ENCODE data around the gene SLC38A6. TPM values are rescaled to one million over a fixed set of nuclear protein-coding genes. Genes with fewer than 3 reads are reported as not detected.

Gene SLC38A6
- total RNA-seq, 1 experiment from 2014 or later, result 28.0 TPM

- no peak overlapping the region for H3K27ac ChIP-seq (ENCODE audit: low read depth, low read length, poor library complexity, severe bottlenecking)
- no peak for DNase-seq (ENCODE audit: low spot score)
- CTCF ChIA-PET, result no interaction called here
- BruUV-seq (replicated peaks), result no TSS peak
- H3K4me3 ChIP-seq (ENCODE audit: low read depth, low read length, poor library complexity, severe bottlenecking), result no peak overlapping the region
- H3K9me3 ChIP-seq (ENCODE audit: low read depth, low read length, poor library complexity, severe bottlenecking), result no peaks in the 10 kb centered on the region
- peaks cover under 1% of the 10 kb centered on the region for H3K4me1 ChIP-seq (ENCODE audit: insufficient read depth, low read length, poor library complexity, severe bottlenecking)
- H3K27me3 ChIP-seq (replicated peaks; ENCODE audit: insufficient read depth, low read depth, low read length, poor library complexity), result no peaks in the 10 kb centered on the region
- intact Hi-C loops (cut with micrococcal nuclease; ENCODE audit: unreplicated experiment), result no loop called here
- POLR2A ChIA-PET (ENCODE audit: low non-redundant PET), result no interaction called here
- H3K36me3 ChIP-seq (ENCODE audit: insufficient read depth, low read length, poor library complexity, severe bottlenecking), result peaks cover 30% of the 10 kb centered on the region
- TF ChIP-seq EZH2 (IDR thresholded peaks at IDR 0.05; ENCODE audit: borderline replicate concordance, low read depth, low read length, poor library complexity, severe bottlenecking) (no peak), CTCF (conservative IDR thresholded peaks at IDR 0.05; ENCODE audit: low read depth, low read length) (no peak)
Observed at GRCh38 chr14:60973070-60973469, 8.0 kb upstream of the SLC38A6 start.

- intact Hi-C loops (cut with micrococcal nuclease; ENCODE audit: unreplicated experiment), result no loop called here
- no peak for TF ChIP-seq CTCF (conservative IDR thresholded peaks at IDR 0.05; ENCODE audit: low read depth, low read length)
- BruUV-seq (replicated peaks), result no TSS peak
- CTCF ChIA-PET, result no interaction called here
- no peak overlapping the region for H3K27ac ChIP-seq (ENCODE audit: low read depth, low read length, poor library complexity, severe bottlenecking)
- DNase-seq (ENCODE audit: low spot score), result no peak
- POLR2A ChIA-PET (ENCODE audit: low non-redundant PET), result no interaction called here
- H3K4me3 ChIP-seq (ENCODE audit: low read depth, low read length, poor library complexity, severe bottlenecking), result no peak overlapping the region
- H3K9me3 ChIP-seq (ENCODE audit: low read depth, low read length, poor library complexity, severe bottlenecking), result no peaks in the 10 kb centered on the region
- H3K4me1 ChIP-seq (ENCODE audit: insufficient read depth, low read length, poor library complexity, severe bottlenecking), result peaks cover 8% of the 10 kb centered on the region
- H3K36me3 ChIP-seq (ENCODE audit: insufficient read depth, low read length, poor library complexity, severe bottlenecking), result peaks cover 36% of the 10 kb centered on the region
- H3K27me3 ChIP-seq (replicated peaks; ENCODE audit: insufficient read depth, low read depth, low read length, poor library complexity), result no peaks in the 10 kb centered on the region
Observed at GRCh38 chr14:60974090-60974651, 6.9 kb upstream of the SLC38A6 start.

- H3K4me3 ChIP-seq (ENCODE audit: low read depth, low read length, poor library complexity, severe bottlenecking), result no peak overlapping the region
- peaks cover 39% of the 10 kb centered on the region for H3K36me3 ChIP-seq (ENCODE audit: insufficient read depth, low read length, poor library complexity, severe bottlenecking)
- H3K4me1 ChIP-seq (ENCODE audit: insufficient read depth, low read length, poor library complexity, severe bottlenecking), result peaks cover 14% of the 10 kb centered on the region
- no TSS peak for BruUV-seq (replicated peaks)
- H3K27ac ChIP-seq (ENCODE audit: low read depth, low read length, poor library complexity, severe bottlenecking), result no peak overlapping the region
- TF ChIP-seq CTCF (conservative IDR thresholded peaks at IDR 0.05; ENCODE audit: low read depth, low read length), result no peak
- TF ChIP-seq EZH2 (IDR thresholded peaks at IDR 0.05; ENCODE audit: borderline replicate concordance, low read depth, low read length, poor library complexity, severe bottlenecking), result no peak
- H3K9me3 ChIP-seq (ENCODE audit: low read depth, low read length, poor library complexity, severe bottlenecking), result no peaks in the 10 kb centered on the region
- H3K27me3 ChIP-seq (replicated peaks; ENCODE audit: insufficient read depth, low read depth, low read length, poor library complexity), result no peaks in the 10 kb centered on the region
- DNase-seq (ENCODE audit: low spot score), result no peak
- intact Hi-C loops (cut with micrococcal nuclease; ENCODE audit: unreplicated experiment), result no loop called here
- ChIA-PET POLR2A (ENCODE audit: low non-redundant PET) (no interaction called here), CTCF (no interaction called here)
Observed at GRCh38 chr14:60975551-60975950, 5.5 kb upstream of the SLC38A6 start.

Data from A673 (cell line).